GM13977 (cell line): ENCODE data around the gene PPP1R15B.

Experiments
- DNase-seq: peaks from one replicate; pipeline ENCODE4 v3.0.0; 2012; ENCODE audit warnings: low spot score
- CTCF ChIP-seq: IDR thresholded peaks from 2 replicates; pipeline ENCODE4 v1.5.1; 2012; ENCODE audit warnings: mild to moderate bottlenecking, control low read depth; ENCODE audit not compliant: insufficient read depth; ENCODE audit errors: extremely low read depth, missing control alignments
- in situ Hi-C: fragments of 300-500 bp; cut with MboI; formaldehyde crosslinking; loops from one replicate; pipeline ENCODE4 v1.12.0; 2022; ENCODE audit warnings: low sequenced_read_pairs, low pct_unique_long_range_greater_than_20kb, mixed read lengths, inconsistent platforms; ENCODE audit not compliant: unreplicated experiment

The PPP1R15B gene

GRCh38 chr1:204411451-204412204 lies at the start of gene PPP1R15B:
Gene PPP1R15B (minus strand): TSS chr1:204411817. CDS start chr1:204411411, 406 bp downstream.
- in situ Hi-C loops, result no loop called here
- no peak for TF ChIP-seq CTCF
- peak; percentile 95 for DNase-seq

- TF ChIP-seq CTCF, result no peak
- DNase-seq, result no peak
- in situ Hi-C loops, result no loop called here
Measured at GRCh38 chr1:204460346-204460745, 48.7 kb upstream of the PPP1R15B start.

- no peak for TF ChIP-seq CTCF
- no peak for DNase-seq
- in situ Hi-C loops, result no loop called here
Measured at GRCh38 chr1:204459706-204460105, 48.1 kb upstream of the PPP1R15B start.

- TF ChIP-seq CTCF, result no peak
- in situ Hi-C loops, result no loop called here
- no peak for DNase-seq
Measured at GRCh38 chr1:204457666-204458065, 46.0 kb upstream of the PPP1R15B start.

- in situ Hi-C loops, result no loop called here
- no peak for TF ChIP-seq CTCF
- no peak for DNase-seq
Measured at GRCh38 chr1:204456826-204457442, 45.3 kb upstream of the PPP1R15B start.

- DNase-seq, result no peak
- in situ Hi-C loops, result no loop called here
- no peak for TF ChIP-seq CTCF
Measured at GRCh38 chr1:204455831-204456145, 44.2 kb upstream of the PPP1R15B start.
